ENCODE data around the gene CCDC190.

- no peak for TF ChIP-seq CTCF (IDR thresholded peaks at IDR 0.05; ENCODE audit: poor library complexity)
- no peak for TF ChIP-seq EZH2 (IDR thresholded peaks at IDR 0.05; ENCODE audit: borderline replicate concordance)
Observed at GRCh38 chr1:162859191-162859590, 1.8 kb downstream of the CCDC190 start.
